ENCODE results near the gene ALK. TPM values are rescaled to one million over a fixed set of nuclear protein-coding genes. Genes with fewer than 3 reads are reported as not detected.

The ALK gene
- total RNA-seq, 1 donor from 2014 or later, result 0.14 TPM

DNA sequence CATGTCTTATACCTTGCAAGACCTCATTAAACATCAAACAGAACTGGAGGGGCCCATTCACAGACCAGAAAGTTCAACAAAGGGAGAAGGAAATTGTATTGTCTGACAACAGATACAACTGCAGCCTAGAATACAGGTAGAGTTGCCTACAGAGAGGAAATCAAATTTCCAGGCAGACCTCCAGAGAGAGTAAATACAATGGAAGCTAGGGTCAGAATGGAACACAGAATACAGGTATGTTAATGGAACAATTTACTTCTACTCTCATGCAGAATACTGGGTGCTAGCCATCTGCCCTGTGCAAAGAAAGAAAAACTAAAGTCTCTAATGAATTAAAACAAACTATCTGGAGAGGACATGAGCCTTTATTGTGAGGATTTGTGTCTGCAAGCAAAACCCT is 31.6 kb upstream of the ALK start:
- no peaks in the 10 kb centered on the region for H3K36me3 ChIP-seq
- H3K27me3 ChIP-seq (ENCODE audit: low read depth), result peaks cover 19% of the 10 kb centered on the region
- peaks cover 14% of the 10 kb centered on the region for H3K4me1 ChIP-seq
- H3K27ac ChIP-seq (replicated peaks), result no peak overlapping the region
- no peaks in the 10 kb centered on the region for H3K9me3 ChIP-seq (replicated peaks)
- TF ChIP-seq, protein P1, sequence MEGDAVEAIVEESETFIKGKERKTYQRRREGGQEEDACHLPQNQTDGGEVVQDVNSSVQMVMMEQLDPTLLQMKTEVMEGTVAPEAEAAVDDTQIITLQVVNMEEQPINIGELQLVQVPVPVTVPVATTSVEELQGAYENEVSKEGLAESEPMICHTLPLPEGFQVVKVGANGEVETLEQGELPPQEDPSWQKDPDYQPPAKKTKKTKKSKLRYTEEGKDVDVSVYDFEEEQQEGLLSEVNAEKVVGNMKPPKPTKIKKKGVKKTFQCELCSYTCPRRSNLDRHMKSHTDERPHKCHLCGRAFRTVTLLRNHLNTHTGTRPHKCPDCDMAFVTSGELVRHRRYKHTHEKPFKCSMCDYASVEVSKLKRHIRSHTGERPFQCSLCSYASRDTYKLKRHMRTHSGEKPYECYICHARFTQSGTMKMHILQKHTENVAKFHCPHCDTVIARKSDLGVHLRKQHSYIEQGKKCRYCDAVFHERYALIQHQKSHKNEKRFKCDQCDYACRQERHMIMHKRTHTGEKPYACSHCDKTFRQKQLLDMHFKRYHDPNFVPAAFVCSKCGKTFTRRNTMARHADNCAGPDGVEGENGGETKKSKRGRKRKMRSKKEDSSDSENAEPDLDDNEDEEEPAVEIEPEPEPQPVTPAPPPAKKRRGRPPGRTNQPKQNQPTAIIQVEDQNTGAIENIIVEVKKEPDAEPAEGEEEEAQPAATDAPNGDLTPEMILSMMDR (IDR thresholded peaks at IDR 0.05; ENCODE audit: borderline replicate concordance), result no peak
- no peak for DNase-seq
- intact Hi-C loops (cut with micrococcal nuclease), result no loop called here
- no peak overlapping the region for H3K4me3 ChIP-seq

DNA sequence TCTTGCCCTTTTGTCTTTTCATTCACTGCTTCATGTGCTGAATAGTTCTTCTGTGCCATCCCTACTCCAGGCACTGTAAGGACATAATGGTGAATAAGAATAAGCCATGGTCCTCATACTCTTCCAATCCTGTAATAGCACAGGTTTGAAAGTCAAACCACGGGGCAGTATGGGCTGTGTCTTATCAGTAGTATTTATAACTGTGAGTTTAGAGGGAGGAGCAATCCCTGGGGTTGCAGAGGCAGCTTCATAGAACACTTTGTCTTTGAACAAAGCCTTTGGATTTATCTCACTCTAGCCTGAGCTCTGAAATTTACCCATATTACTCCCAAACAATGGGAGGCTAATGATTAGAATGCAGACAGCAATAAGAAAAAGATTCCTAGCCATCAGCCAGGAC is 30.2 kb upstream of the ALK start:
- Histone ChIP-seq H3K4me3 (no peak overlapping the region), H3K27me3 (ENCODE audit: low read depth) (peaks cover 17% of the 10 kb centered on the region), H3K27ac (replicated peaks) (no peak overlapping the region), H3K4me1 (peaks cover 14% of the 10 kb centered on the region), H3K36me3 (no peaks in the 10 kb centered on the region), H3K9me3 (replicated peaks) (no peaks in the 10 kb centered on the region)
- intact Hi-C loops (cut with micrococcal nuclease), result no loop called here
- DNase-seq, result no peak
- TF ChIP-seq, protein P1 (IDR thresholded peaks at IDR 0.05; ENCODE audit: borderline replicate concordance), result no peak

DNA sequence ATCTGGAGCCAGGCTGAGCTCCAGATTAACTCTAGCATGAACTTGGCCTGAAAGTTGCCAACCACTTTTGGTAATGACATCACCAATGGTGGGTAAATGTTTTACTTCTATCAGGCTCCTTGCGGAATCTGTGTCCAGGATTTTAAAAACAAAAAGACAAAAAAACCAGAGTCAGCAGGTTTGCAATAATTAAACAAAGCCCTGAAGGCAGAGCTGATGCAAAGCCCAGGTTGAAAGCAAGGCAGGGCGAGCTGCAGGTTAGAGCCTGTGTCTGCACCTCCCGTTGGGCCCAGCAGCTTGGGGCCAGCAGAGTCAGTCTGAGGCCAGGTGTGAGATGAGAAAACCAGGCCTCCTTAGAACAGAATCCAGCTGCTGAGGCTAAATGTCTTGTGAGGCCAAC is 29.1 kb upstream of the ALK start:
- Histone ChIP-seq H3K27me3 (ENCODE audit: low read depth) (peaks cover 14% of the 10 kb centered on the region), H3K4me1 (peaks cover 14% of the 10 kb centered on the region), H3K36me3 (no peaks in the 10 kb centered on the region), H3K4me3 (no peak overlapping the region), H3K9me3 (replicated peaks) (no peaks in the 10 kb centered on the region), H3K27ac (replicated peaks) (no peak overlapping the region)
- TF ChIP-seq, protein P1 (IDR thresholded peaks at IDR 0.05; ENCODE audit: borderline replicate concordance), result no peak
- intact Hi-C loops (cut with micrococcal nuclease), result no loop called here
- DNase-seq, result no peak

DNA sequence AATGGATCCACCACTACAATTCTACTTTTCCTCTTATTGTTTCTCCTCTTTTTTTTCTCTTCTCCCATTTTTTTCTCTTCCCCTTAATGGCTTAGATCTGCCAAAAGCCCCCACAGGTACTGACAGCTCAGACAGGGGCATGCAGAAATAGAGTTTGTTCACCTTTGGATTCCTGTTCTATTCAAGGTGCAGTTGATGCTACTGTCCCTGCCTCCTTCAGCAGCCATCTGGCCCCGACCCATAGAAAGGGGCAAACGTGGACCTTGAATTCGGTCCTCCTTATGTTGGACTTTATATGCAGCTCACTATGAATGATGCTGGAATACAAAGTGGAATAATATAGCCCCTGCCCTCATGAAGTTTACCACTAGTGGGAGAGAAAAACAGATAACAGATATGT is 27.7 kb upstream of the ALK start:
- no peak overlapping the region for H3K4me3 ChIP-seq
- peaks cover 14% of the 10 kb centered on the region for H3K4me1 ChIP-seq
- intact Hi-C loops (cut with micrococcal nuclease), result no loop called here
- no peak overlapping the region for H3K27ac ChIP-seq (replicated peaks)
- peaks cover 14% of the 10 kb centered on the region for H3K27me3 ChIP-seq (ENCODE audit: low read depth)
- TF ChIP-seq, protein P1 (IDR thresholded peaks at IDR 0.05; ENCODE audit: borderline replicate concordance), result no peak
- H3K9me3 ChIP-seq (replicated peaks), result no peaks in the 10 kb centered on the region
- no peak for DNase-seq
- H3K36me3 ChIP-seq, result no peaks in the 10 kb centered on the region

DNA sequence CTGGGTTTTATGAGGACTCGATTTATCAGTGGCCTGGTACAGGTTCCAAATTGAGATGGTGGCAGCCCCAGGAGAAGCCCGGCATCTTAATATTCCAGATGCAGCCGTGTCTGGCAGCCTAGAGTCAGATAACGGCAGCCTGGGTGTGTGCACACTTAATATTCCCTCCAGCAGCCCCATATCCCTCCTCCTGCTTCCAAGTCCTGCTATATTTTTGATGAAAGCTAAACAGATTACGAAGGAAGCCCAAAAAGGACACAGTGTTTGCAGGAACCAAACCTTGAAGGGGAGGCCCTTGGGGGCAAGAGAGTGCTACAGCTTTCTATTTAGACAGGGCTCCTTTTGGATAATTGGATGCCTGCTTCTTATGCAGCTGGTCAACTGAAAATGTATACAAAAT is 25.1 kb upstream of the ALK start:
- Histone ChIP-seq H3K4me3 (no peak overlapping the region), H3K36me3 (no peaks in the 10 kb centered on the region), H3K4me1 (peaks cover 5% of the 10 kb centered on the region), H3K9me3 (replicated peaks) (no peaks in the 10 kb centered on the region), H3K27me3 (ENCODE audit: low read depth) (peaks cover 14% of the 10 kb centered on the region), H3K27ac (replicated peaks) (no peak overlapping the region)
- DNase-seq, result no peak
- TF ChIP-seq, protein P1 (IDR thresholded peaks at IDR 0.05; ENCODE audit: borderline replicate concordance), result no peak
- intact Hi-C loops (cut with micrococcal nuclease), result no loop called here

DNA sequence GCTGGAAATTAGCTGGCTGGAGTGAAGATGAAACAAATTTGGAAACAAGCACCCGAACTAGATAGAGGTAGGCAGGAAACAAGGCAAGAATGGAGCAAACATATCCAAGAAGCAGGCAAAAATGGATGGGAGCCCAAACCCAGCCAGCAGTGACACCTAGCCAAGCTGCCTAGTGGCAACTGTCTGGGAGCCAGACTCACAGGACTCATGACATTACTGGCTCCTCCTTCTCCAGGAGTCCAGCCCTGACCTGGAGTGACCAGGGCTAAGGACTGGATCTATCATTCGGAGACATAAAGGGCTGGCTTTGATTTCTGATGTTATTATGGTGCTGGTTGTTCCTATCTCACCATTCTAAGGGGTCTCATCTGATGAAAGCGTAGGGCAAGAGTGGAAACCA is 21.3 kb upstream of the ALK start:
- TF ChIP-seq, protein P1 (IDR thresholded peaks at IDR 0.05; ENCODE audit: borderline replicate concordance), result no peak
- Histone ChIP-seq H3K9me3 (replicated peaks) (no peaks in the 10 kb centered on the region), H3K27ac (replicated peaks) (no peak overlapping the region), H3K27me3 (ENCODE audit: low read depth) (peaks cover 6% of the 10 kb centered on the region), H3K36me3 (no peaks in the 10 kb centered on the region), H3K4me3 (no peak overlapping the region), H3K4me1 (no peaks in the 10 kb centered on the region)
- no peak for DNase-seq
- intact Hi-C loops (cut with micrococcal nuclease), result no loop called here

All from left ventricle myocardium inferior (tissue), 1 donor.